GM19397 (cell line): ENCODE measurements around the gene PIGZ.

Source experiments
- ATAC-seq: cut with Tn5 transposase; IDR thresholded peaks from one replicate; pipeline ENCODE4 v1.9.1; 2021; ENCODE audit warnings: mild to moderate bottlenecking, moderate library complexity; ENCODE audit not compliant: unreplicated experiment

Gene PIGZ

GRCh38 chr3:196968233-196969133 lies at the start of gene PIGZ:
TSS of gene PIGZ (minus strand) at chr3:196968833. CDS start at chr3:196952031, 16,802 bp downstream.
- peak; percentile 67 for ATAC-seq

- ATAC-seq = no peak
Measured at GRCh38 chr3:197017003-197017402, 48.4 kb upstream of the PIGZ start.

GRCh38 chr3:197015790-197016736 lies 47.4 kb upstream of the PIGZ start:
- ATAC-seq = no peak

GRCh38 chr3:197014942-197015575 lies 46.4 kb upstream of the PIGZ start:
- no peak for ATAC-seq

GRCh38 chr3:197014024-197014423 lies 45.4 kb upstream of the PIGZ start:
- ATAC-seq = no peak

DNA sequence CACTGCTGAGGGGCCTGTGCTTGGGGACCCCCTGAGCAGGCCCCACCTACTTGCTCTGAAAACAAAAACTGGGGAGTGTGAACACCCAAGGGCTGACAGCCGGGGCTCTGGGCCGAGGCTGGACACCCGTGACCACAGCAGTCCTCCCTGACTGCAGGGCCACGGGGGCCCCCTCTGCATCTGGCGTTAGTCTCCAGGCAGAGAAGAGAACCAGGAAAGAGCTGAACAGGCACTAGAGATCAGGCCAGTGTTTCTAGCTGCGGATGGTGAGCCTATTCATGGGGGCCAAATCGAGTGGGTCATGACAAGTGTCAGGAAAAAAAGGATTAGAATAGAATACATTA lies 43.9 kb upstream of the PIGZ start:
- ATAC-seq = no peak

DNA sequence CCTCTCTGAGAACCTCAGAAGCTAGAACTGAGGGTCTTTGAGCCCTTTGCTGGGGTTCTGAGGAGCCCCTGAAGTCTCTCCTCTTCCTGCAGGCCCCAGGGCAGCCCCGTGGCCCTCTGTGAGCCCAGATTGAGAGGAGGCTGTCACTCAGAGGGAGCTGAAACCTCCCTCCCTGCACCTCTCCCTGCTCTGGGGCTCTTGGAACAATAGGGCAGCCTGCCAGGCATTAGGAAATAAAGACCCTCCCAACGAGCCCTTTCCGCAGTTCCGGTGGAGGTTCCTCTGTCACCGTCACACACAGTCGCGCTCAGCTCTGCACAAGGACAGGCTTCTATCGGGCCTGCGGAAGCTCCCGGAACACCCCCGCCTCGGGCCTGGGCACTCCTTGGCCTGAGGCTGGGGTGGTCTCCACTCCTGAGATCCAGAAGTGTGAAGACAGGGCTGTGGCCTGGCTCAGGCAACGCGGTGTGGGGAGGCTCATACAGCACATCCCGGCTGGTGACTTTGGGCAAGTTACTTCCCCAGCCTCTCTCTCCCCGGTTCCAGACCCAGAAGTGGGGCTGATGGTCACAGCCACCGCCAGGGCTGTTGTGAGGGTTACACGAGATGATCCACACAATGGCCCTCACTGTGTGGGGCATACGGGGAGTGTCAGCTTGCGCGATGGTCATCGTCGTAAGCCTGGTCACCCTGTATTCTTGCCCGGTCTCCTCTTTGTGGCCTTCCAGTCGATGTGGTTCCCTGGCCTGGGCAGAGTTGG lies 43.3 kb upstream of the PIGZ start:
- no peak for ATAC-seq

GRCh38 chr3:197010556-197011351 lies 42.1 kb upstream of the PIGZ start:
- no peak for ATAC-seq

GRCh38 chr3:197009532-197010019 lies 40.9 kb upstream of the PIGZ start:
- no peak for ATAC-seq

DNA sequence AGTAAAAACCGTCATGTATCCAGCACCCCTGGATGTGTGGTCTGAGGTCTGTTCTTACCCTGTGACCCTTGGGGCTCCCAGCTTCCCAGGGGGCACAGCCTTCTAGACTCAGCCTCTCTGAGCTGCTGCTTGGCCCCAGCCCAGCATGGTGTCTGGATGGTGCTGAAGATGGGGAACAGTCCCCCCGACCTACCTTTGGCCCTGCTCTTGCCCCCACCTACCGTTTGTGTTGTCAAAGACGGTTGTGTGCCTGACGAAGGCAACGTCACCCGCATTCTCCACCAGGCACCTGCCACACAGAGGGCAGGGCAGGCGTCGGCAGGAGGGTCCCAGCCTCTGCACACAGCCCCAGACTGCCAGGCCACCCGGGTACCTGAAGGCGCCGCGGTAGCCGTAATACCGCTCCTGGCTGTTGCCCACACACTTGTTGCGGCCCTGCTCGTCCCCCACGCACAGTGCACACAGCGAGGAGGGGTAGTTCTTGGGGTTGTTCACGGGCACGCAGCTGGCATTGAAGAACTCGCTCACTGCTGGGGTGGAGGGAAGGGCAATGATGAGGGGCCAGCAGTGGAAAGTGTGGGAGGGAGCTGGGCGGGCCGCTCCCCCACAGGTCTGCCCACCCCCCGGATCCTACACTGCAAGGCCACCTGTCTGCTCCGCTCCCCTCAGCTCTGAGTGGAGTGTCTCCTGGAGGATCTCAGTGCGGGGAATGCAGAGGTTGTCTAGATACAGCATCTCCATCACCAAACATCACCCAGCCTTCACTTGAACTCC lies 40.0 kb upstream of the PIGZ start:
- no peak for ATAC-seq

- no peak for ATAC-seq
Measured at GRCh38 chr3:197007953-197008352, 39.3 kb upstream of the PIGZ start.

GRCh38 chr3:197007296-197007940 lies 38.8 kb upstream of the PIGZ start:
- no peak for ATAC-seq

DNA sequence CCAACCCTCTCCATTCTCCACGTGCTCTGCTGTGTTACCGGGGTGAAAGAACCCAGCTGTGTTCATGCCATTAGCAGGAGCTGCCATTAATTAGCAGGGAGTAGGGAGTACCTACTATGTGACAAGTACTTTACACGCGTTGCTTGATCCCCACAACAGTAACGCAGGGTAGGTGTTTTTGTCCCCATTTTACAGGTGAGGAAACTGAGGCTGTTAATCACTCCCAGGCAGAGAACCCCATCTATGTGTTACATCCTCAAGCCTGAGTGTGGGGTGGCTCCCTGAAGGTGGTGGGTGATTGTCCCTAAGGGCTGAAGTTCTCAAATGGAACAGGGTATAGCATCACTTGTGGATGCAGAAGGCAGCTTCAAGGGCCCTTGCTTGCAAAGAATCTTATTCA lies 38.2 kb upstream of the PIGZ start:
- ATAC-seq = no peak

- no peak for ATAC-seq
Measured at GRCh38 chr3:197006446-197006845, 37.8 kb upstream of the PIGZ start.

GRCh38 chr3:197003461-197004385 lies 35.1 kb upstream of the PIGZ start:
- ATAC-seq = no peak

- peak; percentile 72 for ATAC-seq
Measured at GRCh38 chr3:197002701-197003454, 34.2 kb upstream of the PIGZ start.
